GM21367 (cell line): Measurements from ENCODE around the gene CARS1.
"Not testable (repeated sequence)": the region's sequence is repeated elsewhere in the genome, so short reads cannot be mapped to it uniquely, and the experiment has no call there.

Experiments
- ATAC-seq: cut with Tn5 transposase; IDR thresholded peaks from one replicate; pipeline ENCODE4 v1.9.1; 2021; ENCODE audit not compliant: unreplicated experiment

Gene CARS1

DNA sequence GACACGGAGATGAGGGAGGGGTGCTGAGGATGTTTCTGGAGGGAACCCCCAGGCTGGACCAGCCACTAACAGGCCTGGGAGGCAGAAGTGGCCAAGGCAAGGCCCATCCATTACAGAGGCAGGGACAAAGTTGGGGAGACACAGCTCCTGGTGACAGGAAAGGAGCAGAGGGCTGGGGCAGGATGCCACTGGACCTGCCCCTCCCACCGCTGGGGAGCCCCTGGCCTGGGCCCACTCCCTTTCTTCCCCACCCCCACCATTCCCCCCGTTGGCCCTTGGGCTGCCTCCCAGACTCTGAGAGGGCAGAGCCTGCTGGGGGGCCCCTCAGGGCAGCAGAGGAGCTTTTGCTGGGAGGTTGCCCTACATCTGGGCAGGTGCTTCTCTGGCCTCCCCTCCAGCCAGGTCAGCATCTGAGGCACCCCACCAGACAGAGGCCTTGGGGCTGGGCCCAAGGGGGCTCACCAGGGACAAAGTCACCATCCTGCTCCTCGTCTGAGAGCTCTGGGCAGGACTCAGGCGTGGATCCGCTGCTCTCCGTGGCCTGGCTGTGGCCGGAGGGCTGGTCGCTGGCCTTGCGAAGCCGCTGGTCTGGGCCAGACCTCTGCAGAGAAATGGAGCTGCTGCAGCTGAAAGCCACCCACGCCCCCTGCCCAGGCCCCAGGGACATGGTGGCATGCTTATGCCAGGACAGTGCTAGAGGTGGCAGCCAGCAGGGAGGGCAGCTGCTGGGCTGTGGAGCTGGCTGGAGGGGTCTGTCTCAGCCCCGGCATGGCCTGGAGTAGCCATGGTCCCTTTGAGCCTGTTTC is 33.1 kb upstream of the CARS1 start:
- ATAC-seq = no peak

DNA sequence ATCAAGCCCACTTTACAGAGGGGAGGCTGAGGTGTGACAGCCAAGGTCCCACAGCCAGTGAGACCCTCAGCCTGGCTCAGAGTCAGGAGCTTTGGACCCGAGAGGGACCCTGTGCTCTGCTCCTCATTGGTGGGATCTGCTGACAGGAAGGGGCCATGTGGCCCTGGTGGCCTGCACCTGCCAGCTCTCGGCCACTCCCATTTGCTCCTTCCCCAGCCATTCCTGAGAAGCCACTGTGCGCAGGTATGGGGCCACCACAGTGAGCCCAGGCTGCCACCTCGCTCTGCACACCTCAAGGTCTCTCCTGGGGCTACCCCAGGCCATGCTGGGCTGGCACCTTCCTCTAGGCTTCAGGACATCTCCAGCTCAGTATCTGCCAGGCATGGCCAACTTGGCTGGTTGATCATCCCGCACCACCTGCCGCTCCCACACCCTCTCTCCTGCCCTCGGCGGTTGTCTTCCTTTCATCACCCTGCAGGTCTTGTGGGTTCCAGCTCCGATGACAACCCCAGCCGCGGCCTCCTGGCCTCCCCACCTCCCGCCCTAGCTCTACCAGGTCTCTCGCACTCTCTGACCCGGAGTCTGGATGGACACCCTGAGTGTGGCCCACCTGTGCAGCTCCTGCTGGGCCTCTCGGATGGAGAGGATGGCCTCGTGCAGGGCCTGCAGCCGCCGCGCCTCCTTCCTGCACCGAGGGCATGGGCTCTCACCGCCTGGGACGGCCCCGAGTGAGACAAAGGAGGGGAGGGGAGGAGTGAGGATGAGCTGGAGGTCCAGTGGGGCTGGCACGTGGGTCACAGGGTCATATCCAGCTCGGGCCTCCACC is 32.2 kb upstream of the CARS1 start:
- no peak for ATAC-seq

- ATAC-seq = no peak
These were observed 31.6 kb upstream of the CARS1 start for GRCh38 chr11:3088806-3089205.

- ATAC-seq = no peak
These were observed 30.9 kb upstream of the CARS1 start for GRCh38 chr11:3087821-3088800.

DNA sequence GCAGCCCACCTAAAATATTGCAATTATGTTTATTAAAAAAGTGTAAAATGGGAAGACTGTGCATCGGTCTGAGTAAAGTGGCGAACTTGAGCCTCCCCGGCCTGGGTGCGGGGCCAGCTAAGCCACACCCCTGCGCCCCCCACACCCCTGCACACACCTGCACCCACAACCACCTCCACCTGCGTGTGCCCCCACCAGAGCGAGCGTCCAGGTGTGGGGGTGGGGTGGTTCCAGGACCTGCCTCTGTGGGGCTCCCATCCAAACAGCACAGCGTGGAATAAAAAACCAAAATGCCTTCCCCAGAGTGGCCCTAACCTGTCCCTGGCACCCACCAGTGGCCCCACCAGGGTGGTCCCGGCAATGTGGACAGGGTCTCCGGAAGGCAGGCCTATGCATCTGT is 30.1 kb upstream of the CARS1 start:
- ATAC-seq = no peak

DNA sequence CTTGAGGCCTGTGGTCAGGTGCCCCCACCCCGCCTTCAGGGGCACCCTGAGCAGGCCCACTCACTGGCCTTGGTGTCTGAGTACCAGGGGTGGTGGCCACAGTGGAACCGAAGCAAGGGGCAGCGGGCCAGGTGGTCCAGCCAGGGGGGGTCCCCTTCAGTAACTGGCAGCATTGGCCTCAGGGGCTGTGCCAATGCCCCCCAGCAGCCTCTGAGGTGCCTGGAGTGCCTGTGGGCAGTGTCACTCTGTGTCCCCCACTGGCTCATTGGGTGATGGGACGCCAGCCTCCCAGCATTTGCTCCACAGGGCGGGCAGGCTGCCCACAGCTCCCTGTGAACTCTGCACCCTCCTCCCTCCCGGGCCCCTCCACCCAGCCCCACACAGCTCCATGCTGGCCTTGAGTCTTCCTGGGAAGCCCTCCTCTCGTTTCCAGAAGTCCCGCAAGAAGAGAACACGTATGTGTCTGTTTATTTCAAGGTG is 29.5 kb upstream of the CARS1 start:
- no peak for ATAC-seq

DNA sequence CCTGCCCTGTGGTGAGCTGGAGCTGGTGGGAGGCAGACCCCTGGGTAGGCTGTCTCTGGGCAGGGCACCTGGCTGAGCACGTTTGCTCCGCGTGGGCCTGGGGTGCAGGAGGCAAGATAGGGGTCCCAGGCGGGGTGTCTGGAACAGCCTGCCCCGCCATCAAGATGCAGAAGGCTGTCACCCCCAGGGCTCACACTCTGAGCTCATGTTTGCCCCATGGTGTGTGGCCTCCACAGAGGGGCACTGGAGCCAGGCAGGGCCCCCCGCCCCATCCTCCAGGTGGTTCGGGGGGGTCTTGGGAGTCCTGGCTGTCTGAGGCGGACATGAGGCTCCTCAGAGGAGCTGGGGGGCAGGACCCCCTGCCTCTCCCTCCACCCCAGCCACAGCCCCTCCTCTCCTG is 28.9 kb upstream of the CARS1 start:
- ATAC-seq = no peak

DNA sequence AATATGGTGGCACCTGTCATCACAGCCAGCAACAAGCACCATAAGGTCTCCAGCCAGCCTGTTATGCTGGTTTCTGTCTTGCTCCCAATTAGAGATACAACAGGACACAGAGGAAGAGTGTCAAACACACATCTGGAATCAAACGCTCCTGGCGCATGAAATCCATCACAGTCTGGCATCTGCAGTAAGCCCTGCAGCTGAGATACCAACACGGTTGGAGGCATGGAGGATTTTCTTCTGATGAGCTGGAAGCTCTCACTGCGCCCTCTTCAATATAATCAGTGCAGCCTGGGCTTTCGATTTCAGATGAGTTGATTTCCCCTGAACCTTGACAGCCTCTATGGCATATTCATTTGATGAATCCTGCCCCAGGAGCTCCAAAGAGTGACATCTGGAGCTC is 27.8 kb upstream of the CARS1 start:
- ATAC-seq = no peak

GRCh38 chr11:3083321-3083720 is 26.1 kb upstream of the CARS1 start:
- ATAC-seq = no peak

DNA sequence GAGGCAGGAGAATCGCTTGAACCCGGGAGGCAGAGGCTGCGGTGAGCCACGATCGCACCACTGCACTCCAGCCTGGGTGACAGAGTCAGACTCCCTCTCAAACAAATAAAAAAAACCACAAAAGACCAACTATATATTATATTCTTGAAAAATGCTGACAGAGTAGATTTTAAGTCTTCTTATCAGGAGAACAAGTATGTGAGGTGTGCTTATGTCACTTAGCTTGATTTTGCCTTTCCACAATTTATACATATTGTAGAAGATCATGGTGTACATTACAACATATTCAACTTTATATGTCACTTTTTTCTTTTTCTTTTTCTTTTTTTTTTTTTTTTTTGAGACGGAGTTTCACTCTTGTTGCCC is 24.1 kb upstream of the CARS1 start:
- ATAC-seq = no peak

- ATAC-seq = no peak
These were observed 23.6 kb upstream of the CARS1 start for GRCh38 chr11:3080733-3081385.

GRCh38 chr11:3080104-3080503 is 22.9 kb upstream of the CARS1 start:
- no peak for ATAC-seq

DNA sequence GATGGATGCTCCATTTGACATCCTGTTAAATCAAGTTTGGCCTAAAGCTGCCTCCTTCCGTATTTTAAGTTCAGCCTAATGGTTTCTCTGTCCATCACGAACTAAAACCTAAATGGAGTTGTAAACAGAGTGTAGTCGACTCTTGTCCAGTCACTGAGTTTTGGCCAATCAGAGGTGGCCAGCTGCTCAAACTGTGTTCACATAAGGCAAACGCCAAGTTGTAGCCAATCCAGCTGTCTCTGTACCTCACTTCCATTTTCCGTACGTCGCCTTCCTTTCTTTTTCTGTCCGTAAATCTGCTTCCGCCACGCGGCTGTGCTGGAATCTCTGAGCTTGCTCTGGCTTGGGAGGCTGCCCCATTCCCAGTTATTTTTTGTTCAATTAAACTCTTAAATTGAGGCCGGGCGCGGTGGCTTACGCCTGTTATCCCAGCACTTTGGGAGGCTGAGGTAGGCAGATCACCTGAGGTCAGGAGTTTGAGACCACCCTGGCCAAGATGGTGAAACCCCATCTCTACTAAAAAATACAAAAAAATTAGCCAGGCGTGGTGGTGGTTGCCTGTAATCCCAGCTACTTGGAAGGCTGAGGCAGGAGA is 20.7 kb upstream of the CARS1 start:
- no peak for ATAC-seq

DNA sequence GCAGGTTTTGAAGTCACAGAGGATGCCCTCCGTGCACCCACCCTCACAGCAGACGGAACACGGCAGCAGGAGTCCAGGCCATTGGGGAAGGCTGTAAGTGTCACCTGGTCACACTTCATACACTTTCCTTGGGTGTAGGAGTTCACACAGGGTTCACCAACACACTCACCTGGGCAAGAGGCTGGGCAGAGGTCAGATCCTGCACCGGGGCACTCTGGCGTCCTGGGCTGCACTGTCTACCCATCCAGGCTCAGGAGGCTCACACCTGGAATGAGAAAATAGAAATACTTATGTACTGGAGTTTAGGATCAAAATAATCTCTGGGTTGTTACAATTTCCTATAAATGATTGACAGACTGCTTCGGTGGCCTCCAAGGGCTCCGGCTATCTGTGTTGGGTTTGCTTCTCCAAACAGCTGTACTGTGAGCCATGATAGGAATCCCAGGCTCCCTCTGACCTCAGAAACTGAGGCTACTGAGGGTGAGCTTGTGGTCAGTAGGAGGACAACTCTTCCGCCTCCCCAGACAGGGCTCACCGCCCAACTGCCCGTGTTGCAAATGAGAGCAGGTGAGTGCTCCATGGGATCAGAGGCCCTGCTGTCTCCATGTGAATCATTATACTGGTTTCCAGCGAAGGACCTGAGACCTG is 20.1 kb upstream of the CARS1 start:
- no peak for ATAC-seq

DNA sequence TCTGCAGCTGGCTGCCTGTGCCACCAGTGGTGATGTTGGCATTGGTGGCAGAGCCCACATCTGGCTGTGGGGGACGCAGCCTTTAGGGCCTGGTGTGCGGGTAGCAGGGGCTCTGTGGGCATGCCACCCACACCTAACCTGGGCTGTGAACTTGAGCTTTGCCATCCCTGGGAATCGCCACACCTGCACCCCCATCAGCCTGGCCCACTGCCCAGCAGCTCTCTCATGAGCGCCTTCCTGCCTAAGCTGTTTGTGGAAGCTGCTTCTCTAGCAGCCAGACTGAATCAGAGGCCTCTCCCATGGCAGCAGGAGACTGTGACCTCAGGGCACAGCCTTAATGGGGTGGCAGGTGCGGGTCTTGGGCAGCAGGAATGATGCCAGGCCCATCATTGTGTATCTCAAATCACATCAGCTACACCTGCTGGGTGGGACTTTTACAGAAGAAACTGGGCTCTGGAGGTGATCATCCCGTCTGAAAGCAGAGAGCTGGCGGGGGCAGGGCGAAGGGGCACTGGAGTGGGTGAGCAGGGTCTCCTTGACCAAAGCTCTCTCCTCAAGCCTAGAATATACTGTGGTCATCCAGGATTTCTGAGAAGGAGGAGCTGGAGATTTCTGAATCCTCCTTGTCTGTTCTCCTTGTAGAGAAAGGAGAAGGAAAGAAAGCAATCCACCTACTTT is 17.8 kb upstream of the CARS1 start:
- no peak for ATAC-seq

DNA sequence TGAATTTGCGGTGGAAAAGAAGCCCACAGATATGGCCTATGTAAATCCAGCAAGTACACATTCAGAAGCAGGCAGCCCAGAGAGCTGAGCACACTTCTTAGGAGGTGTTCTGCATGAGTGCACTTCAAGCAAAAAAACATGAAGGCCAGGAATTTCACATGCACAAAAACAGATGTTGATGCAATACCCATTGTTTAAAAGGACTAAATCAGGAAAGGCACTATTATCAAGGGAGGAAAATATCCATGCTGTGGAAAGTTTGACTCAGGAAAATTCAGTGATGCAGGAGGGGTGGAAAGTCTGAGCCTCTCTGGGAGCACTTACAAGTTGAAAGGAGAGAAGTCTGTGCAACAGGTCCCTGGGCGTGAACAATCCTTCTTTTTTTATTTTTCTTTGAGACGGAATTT is 15.8 kb upstream of the CARS1 start:
- ATAC-seq = no peak

DNA sequence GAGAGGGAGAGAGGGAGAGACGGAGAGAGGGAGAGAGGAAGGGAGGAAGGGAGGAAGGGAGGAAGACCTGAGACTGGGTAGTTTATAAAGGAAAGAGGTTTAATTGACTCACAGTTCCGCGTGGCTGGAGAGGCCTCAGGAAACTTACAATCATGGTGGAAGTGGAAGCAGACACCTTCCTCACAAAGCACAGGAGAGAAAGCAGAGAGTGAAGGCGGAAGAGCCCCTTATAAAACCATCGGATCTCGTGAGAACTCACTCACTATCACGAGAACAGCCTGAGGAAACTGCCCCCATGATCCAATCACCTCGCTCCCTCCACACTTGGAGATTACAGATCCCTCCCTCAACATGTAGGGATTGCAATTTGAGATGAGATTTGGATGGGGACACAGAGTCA is 12.2 kb upstream of the CARS1 start:
- ATAC-seq = no peak

GRCh38 chr11:3066308-3066707 is 9.1 kb upstream of the CARS1 start:
- ATAC-seq = not testable (repeated sequence)

DNA sequence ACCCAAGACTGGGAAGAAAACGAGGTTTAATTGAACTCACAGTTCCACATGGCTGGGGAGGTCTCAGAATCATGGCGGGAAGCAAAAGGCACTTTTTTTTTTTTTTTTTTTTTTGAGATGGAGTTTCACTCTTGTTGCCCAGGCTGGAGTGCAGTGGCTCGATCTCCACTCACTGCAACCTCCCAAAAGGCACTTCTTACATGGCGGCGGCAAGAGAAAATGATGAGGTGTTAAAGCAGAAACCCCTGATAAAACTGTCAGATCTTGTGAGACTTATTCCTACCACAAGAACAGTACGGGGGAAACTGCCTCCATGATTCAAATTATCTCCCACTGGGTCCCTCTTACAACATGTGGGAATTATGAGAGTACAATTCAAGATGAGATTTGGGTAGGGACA is 7.5 kb upstream of the CARS1 start:
- not testable (repeated sequence) for ATAC-seq
